HEK293 (cell line): ENCODE measurements around the gene SRSF5.

ENCODE experiments used
- CTCF ChIA-PET: fragments of 350-600 bp; formaldehyde crosslinking; extraction: SDS; loops from one replicate; lab custom pipeline; 2021; ENCODE audit warnings: antibody characterized with exemption; lab: Yijun Ruan, JAX
- POLR2A ChIA-PET: fragments of 300-600 bp; formaldehyde crosslinking; extraction: SDS; loops from one replicate; lab custom pipeline; 2020; ENCODE audit warnings: antibody characterized with exemption, inconsistent platforms; lab: Yijun Ruan, JAX
- H3K27ac ChIP-seq: fragments of 200-500 bp; sonication (Bioruptor generic); 2 replicates; pipeline ENCODE4 v1.5.1; 2014; ENCODE audit warnings: low read depth, low read length, control low read depth, inconsistent platforms; ENCODE audit errors: extremely low read depth
- H3K36me3 ChIP-seq, 2 experiments: fragments of 200-500 bp in 1 of 2; sonication (Bioruptor generic) in 1 of 2; 1 replicate in 1 of 2; 2 replicates in 1 of 2; pipeline ENCODE4 v1.5.1; 2014 to 2017; ENCODE audit warnings: inconsistent platforms in 2 of 2, low read length in 2 of 2; ENCODE audit not compliant: control insufficient read depth in 2 of 2, insufficient read depth in 1 of 2
- H3K4me1 ChIP-seq: fragments of 200-500 bp; sonication (Bioruptor generic); 2 replicates; pipeline ENCODE4 v1.5.1; 2014; ENCODE audit warnings: mild to moderate bottlenecking, low read length, inconsistent platforms; ENCODE audit not compliant: control insufficient read depth, insufficient read depth
- H3K4me3 ChIP-seq: 2 replicates; pipeline ENCODE4 v1.5.1; 2011; ENCODE audit warnings: low read depth, mild to moderate bottlenecking, control low read depth, low read length, moderate library complexity
- H3K9me3 ChIP-seq: fragments of 200-500 bp; sonication (Bioruptor generic); 2 replicates; pipeline ENCODE4 v1.5.1; 2014; ENCODE audit warnings: low read depth, low read length, inconsistent platforms; ENCODE audit not compliant: control insufficient read depth, insufficient read depth
- AEBP2 ChIP-seq: fragments of 450-650 bp; formaldehyde crosslinking; IDR thresholded peaks from 2 replicates; pipeline ENCODE4 v1.5.1; 2016; ENCODE audit warnings: missing biosample characterization, missing genetic modification characterization, borderline replicate concordance
- BCL6B ChIP-seq: fragments of 450-650 bp; formaldehyde crosslinking; IDR thresholded peaks from 2 replicates; pipeline ENCODE4 v1.5.1; 2017; ENCODE audit warnings: missing biosample characterization, missing genetic modification characterization
- OSR2 ChIP-seq: fragments of 450-650 bp; formaldehyde crosslinking; IDR thresholded peaks from 2 replicates; pipeline ENCODE4 v1.5.1; 2016; ENCODE audit warnings: missing biosample characterization, missing genetic modification characterization
- SALL2 ChIP-seq: fragments of 450-650 bp; formaldehyde crosslinking; IDR thresholded peaks from 2 replicates; pipeline ENCODE4 v1.5.0; 2017; ENCODE audit warnings: missing biosample characterization, mild to moderate bottlenecking, missing genetic modification characterization, borderline replicate concordance
- SP2 ChIP-seq: fragments of 450-650 bp; formaldehyde crosslinking; IDR thresholded peaks from 2 replicates; pipeline ENCODE4 v1.5.1; 2016; ENCODE audit warnings: missing biosample characterization, missing genetic modification characterization
- TRIM28 ChIP-seq: IDR thresholded peaks from 2 replicates; pipeline ENCODE4 v1.6.1; 2011; ENCODE audit warnings: low read length, control low read depth, borderline replicate concordance
- ZBTB8A ChIP-seq: fragments of 450-650 bp; formaldehyde crosslinking; IDR thresholded peaks from 2 replicates; pipeline ENCODE4 v1.5.1; 2016; ENCODE audit warnings: missing biosample characterization, missing genetic modification characterization
- ZEB2 ChIP-seq: fragments of 450-650 bp; formaldehyde crosslinking; IDR thresholded peaks from 2 replicates; pipeline ENCODE4 v1.5.1; 2016; ENCODE audit warnings: missing biosample characterization, missing genetic modification characterization
- ZFP69B ChIP-seq: fragments of 450-650 bp; formaldehyde crosslinking; IDR thresholded peaks from 2 replicates; pipeline ENCODE4 v1.5.1; 2016; ENCODE audit warnings: missing biosample characterization, missing genetic modification characterization
- ZNF132 ChIP-seq: fragments of 450-650 bp; formaldehyde crosslinking; IDR thresholded peaks from 2 replicates; pipeline ENCODE4 v1.5.1; 2017; ENCODE audit warnings: missing biosample characterization, missing genetic modification characterization, borderline replicate concordance
- ZNF175 ChIP-seq: fragments of 450-650 bp; formaldehyde crosslinking; IDR thresholded peaks from 2 replicates; pipeline ENCODE4 v1.5.1; 2016; ENCODE audit warnings: missing biosample characterization, missing genetic modification characterization
- ZNF18 ChIP-seq: fragments of 450-650 bp; formaldehyde crosslinking; IDR thresholded peaks from 2 replicates; pipeline ENCODE4 v1.5.1; 2016; ENCODE audit warnings: missing biosample characterization, missing genetic modification characterization
- ZNF211 ChIP-seq: fragments of 450-650 bp; formaldehyde crosslinking; IDR thresholded peaks from 2 replicates; pipeline ENCODE4 v1.5.1; 2016; ENCODE audit warnings: low read depth, missing biosample characterization, missing genetic modification characterization
- ZNF24 ChIP-seq: fragments of 450-650 bp; formaldehyde crosslinking; IDR thresholded peaks from 2 replicates; pipeline ENCODE4 v1.5.1; 2016; ENCODE audit warnings: missing biosample characterization, missing genetic modification characterization
- ZNF292 ChIP-seq: fragments of 450-650 bp; formaldehyde crosslinking; IDR thresholded peaks from 2 replicates; pipeline ENCODE4 v1.5.1; 2016; ENCODE audit warnings: low read depth, missing biosample characterization, missing genetic modification characterization, borderline replicate concordance
- ZNF449 ChIP-seq: fragments of 450-650 bp; formaldehyde crosslinking; IDR thresholded peaks from 2 replicates; pipeline ENCODE4 v1.5.1; 2017; ENCODE audit warnings: missing biosample characterization, mild to moderate bottlenecking, missing genetic modification characterization, moderate library complexity
- ZNF518A ChIP-seq: fragments of 450-650 bp; formaldehyde crosslinking; conservative IDR thresholded peaks from 2 replicates; pipeline ENCODE4 v1.5.1; 2016; ENCODE audit warnings: low read depth, missing biosample characterization, missing genetic modification characterization
- ZNF623 ChIP-seq: fragments of 450-650 bp; formaldehyde crosslinking; IDR thresholded peaks from 2 replicates; pipeline ENCODE4 v1.5.1; 2016; ENCODE audit warnings: missing biosample characterization, missing genetic modification characterization
- ZNF645 ChIP-seq: fragments of 450-650 bp; formaldehyde crosslinking; IDR thresholded peaks from 2 replicates; pipeline ENCODE4; 2016; ENCODE audit warnings: missing biosample characterization, missing genetic modification characterization
- ZNF660 ChIP-seq: fragments of 450-650 bp; IDR thresholded peaks from 2 replicates; pipeline ENCODE4 v1.5.1; 2018; ENCODE audit warnings: missing biosample characterization, mild to moderate bottlenecking, missing genetic modification characterization
- ZNF692 ChIP-seq: fragments of 450-650 bp; formaldehyde crosslinking; IDR thresholded peaks from 2 replicates; pipeline ENCODE4 v1.5.1; 2016; ENCODE audit warnings: missing biosample characterization, missing genetic modification characterization
- ZNF704 ChIP-seq: fragments of 450-650 bp; formaldehyde crosslinking; IDR thresholded peaks from 2 replicates; pipeline ENCODE4 v1.5.1; 2016; ENCODE audit warnings: missing biosample characterization, missing genetic modification characterization
- ZSCAN16 ChIP-seq: fragments of 450-650 bp; formaldehyde crosslinking; IDR thresholded peaks from 2 replicates; pipeline ENCODE4 v1.5.1; 2016; ENCODE audit warnings: missing biosample characterization, missing genetic modification characterization

SRSF5 gene

GRCh38 chr14:69756298-69756697 is 10.6 kb upstream of the SRSF5 start (continued):
- TF ChIP-seq AEBP2 (tag by site-specific recombination) (no peak), ZNF660 (no peak), SALL2 (tag by site-specific recombination) (no peak), ZNF18 (tag by site-specific recombination) (no peak), ZNF292 (tag by site-specific recombination) (no peak), ZNF24 (tag by site-specific recombination) (no peak), ZSCAN16 (no peak)

- no peaks in the 10 kb centered on the region for H3K9me3 ChIP-seq
- ChIA-PET POLR2A (no interaction called here), CTCF (no interaction called here)
- no peak overlapping the region for H3K4me3 ChIP-seq
- no peaks in the 10 kb centered on the region for H3K4me1 ChIP-seq
- no peaks in the 10 kb centered on the region for H3K36me3 ChIP-seq
- no peak overlapping the region for H3K27ac ChIP-seq
- TF ChIP-seq ZNF704 (tag by site-specific recombination) = no peak
- no peak for TF ChIP-seq ZNF692 (tag by site-specific recombination)
- TF ChIP-seq ZNF623 (tag by site-specific recombination) = no peak
- no peak for TF ChIP-seq BCL6B (tag by site-specific recombination)
- no peak for TF ChIP-seq ZEB2
- TF ChIP-seq ZNF132 (tag by site-specific recombination) = no peak
- no peak for TF ChIP-seq ZNF449 (tag by site-specific recombination)
- TF ChIP-seq ZBTB8A (tag by site-specific recombination) = no peak
- TF ChIP-seq ZNF518A (tag by site-specific recombination) = no peak
- TF ChIP-seq ZFP69B (tag by site-specific recombination) = no peak
- TF ChIP-seq TRIM28 = no peak
- no peak for TF ChIP-seq ZNF645 (tag by site-specific recombination)
- no peak for TF ChIP-seq SP2
- no peak for TF ChIP-seq ZNF211 (tag by site-specific recombination)
- no peak for TF ChIP-seq ZNF175
- TF ChIP-seq OSR2 = no peak
These were observed 6.1 kb upstream of the SRSF5 start for GRCh38 chr14:69760810-69761209.
